ENCODE data around the gene TEX35.
A peak's percentile ranks its signal among the peaks of the same experiment; 100 is the strongest.

The TEX35 gene

DNA sequence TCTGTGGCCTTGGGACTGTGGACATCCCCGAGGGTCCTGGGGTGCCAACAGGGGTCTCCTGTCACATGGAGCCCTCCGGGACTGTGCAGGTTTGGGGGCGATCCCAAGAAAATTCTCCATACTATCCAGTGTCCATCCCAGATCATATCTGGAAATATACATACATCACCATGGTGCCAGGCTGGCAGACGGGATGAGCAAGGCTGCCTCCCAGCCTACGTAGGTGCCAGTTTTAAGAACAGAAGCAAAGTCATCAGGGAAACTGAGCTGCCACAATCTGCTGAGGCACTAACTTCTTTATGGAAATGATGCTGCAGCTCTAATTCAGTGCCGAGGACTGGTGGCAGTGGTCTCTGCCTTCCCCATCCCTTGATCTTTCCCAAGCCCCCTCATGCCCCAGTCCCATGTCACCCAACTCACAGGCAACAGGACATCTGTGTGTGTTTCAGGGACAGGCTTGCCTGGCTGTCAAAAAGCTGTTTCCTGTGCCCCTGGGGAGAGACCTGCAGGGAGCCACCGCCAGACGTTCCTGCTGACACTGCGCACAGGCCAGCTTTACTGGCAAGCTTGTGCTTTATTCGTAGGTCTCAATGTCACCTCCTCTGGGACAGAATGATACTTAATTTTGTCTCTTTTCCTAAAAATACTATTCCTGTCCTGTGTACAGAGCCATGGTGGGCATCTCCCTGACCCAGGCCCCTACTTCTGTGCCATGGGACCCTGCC is 15.5 kb downstream of the TEX35 start:
- no peaks in the 10 kb centered on the region for H3K9me3 Mint-ChIP-seq
- H3K4me3 Mint-ChIP-seq: no peak overlapping the region
- no peaks in the 10 kb centered on the region for H3K4me1 Mint-ChIP-seq
- peaks cover 1% of the 10 kb centered on the region for H3K27me3 Mint-ChIP-seq
- no peak overlapping the region for H3K27ac Mint-ChIP-seq
- H3K36me3 Mint-ChIP-seq: no peaks in the 10 kb centered on the region

DNA sequence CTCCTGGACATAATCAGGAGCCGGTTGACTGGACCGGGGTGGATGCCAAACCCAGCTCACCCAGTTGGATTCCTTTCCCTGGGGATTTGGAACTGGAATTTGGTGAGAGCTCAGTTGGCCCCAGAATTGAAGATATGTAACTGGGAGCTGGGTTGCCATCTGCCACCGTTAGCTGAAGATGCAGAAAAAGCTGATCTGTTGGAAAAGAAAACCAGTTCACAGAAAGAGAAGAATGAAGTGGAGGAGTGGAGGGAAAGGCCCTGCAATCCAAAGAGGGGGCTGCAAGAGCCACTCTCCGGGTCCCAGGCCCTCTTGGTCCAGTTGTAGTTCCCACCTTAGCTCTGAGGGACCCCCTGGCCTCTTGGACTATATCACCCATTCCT is 16.0 kb downstream of the TEX35 start:
- Mint-ChIP-seq H3K4me3 (no peak overlapping the region), H3K9me3 (no peaks in the 10 kb centered on the region), H3K4me1 (no peaks in the 10 kb centered on the region), H3K27me3 (peaks cover 1% of the 10 kb centered on the region), H3K27ac (no peak overlapping the region), H3K36me3 (no peaks in the 10 kb centered on the region)

DNA sequence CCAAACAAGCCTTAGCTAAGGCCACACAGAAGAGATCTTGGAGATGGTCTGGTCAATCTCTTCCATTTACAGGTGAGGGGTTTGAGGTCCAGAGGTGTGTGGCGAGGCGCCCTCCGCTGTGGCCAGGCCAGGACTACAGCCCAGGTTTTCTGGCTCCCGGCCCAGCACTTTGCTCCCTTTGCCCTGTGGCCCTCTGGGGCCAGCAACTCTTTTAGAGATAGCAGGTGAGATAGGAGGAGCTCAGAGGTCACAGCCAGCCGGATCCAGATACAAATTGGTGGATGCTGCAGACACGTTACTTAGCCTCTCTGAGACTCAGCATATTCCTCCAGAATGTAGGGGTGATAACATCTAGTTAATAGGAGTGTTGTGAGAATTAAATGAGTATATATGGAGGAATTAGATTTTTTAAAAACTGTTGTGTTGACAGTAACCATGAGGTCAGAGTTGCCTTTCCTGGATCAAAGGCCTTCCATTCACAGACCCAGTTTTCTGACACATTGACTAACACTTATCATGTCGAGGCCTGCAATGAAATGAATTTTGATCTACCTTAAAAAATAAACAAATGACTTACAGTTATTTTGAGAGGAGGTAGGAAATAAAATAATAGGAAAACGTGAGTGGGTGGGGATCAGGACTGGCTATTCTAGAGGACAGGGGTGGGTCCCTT is 16.6 kb downstream of the TEX35 start:
- no peak overlapping the region for H3K4me3 Mint-ChIP-seq
- H3K9me3 Mint-ChIP-seq: no peaks in the 10 kb centered on the region
- no peaks in the 10 kb centered on the region for H3K4me1 Mint-ChIP-seq
- H3K27me3 Mint-ChIP-seq: peaks cover 1% of the 10 kb centered on the region
- no peaks in the 10 kb centered on the region for H3K36me3 Mint-ChIP-seq
- no peak overlapping the region for H3K27ac Mint-ChIP-seq

DNA sequence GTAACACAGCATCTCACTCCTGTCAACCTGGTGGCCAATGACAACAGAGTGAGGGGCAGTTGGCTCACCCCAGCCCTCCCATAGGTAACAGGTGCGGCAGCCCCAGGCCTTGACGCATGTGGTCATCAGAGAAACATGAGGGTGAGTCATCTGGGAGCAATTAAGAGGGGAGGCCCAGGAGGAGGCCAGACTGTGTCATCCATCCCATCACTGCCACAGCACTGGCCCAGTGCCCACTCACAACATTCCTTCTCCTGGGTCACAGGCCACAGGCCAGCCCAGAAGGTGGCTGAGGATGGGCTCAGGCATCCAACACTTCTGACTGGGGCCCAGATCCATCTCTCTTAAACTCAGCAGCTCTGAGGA is 17.1 kb downstream of the TEX35 start:
- H3K27me3 Mint-ChIP-seq: peaks cover 1% of the 10 kb centered on the region
- H3K9me3 Mint-ChIP-seq: no peaks in the 10 kb centered on the region
- no peak overlapping the region for H3K27ac Mint-ChIP-seq
- H3K4me1 Mint-ChIP-seq: no peaks in the 10 kb centered on the region
- H3K36me3 Mint-ChIP-seq: no peaks in the 10 kb centered on the region
- no peak overlapping the region for H3K4me3 Mint-ChIP-seq

DNA sequence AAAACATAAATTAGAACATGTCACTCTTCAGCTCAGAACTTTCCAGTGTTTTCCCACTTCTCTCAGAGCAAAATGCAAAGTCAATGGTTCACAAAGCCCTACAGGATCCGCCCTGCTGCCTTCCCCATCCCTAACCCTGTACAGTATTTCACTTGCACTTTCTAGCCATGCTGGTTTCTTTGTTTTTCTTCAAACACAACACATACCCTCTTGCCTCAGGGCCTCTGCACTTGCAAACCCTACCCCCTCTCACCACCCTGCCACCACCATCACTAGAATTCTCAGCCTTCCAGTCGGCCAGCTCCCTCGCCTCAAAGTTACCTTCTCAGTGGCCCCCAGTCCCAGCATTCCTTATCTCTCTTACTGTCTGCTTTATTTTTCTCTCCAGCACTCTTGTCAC is 17.6 kb downstream of the TEX35 start:
- H3K9me3 Mint-ChIP-seq: no peaks in the 10 kb centered on the region
- H3K4me3 Mint-ChIP-seq: no peak overlapping the region
- no peaks in the 10 kb centered on the region for H3K36me3 Mint-ChIP-seq
- H3K4me1 Mint-ChIP-seq: no peaks in the 10 kb centered on the region
- no peak overlapping the region for H3K27ac Mint-ChIP-seq
- H3K27me3 Mint-ChIP-seq: peaks cover 1% of the 10 kb centered on the region

DNA sequence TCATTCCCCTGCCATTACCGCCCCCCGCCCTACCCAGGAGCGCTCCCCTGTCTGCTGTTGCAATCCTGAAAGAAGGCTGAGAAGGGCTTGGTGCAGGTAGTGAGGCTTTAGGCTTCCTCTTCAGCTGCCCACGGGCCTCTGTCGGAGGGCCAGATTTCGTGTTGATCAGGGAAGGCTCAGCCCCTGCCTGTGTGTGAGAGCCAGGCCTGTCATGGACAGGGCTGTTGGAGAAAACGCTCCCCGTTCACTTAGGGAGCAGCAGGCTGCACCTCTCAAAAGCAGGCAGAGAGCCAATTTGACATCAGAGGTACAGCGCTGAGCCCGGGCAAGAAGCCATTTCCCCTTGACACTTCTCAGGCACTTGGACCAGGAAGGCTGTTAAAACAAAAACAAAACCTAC is 19.0 kb downstream of the TEX35 start:
- H3K4me1 Mint-ChIP-seq: no peaks in the 10 kb centered on the region
- no peaks in the 10 kb centered on the region for H3K9me3 Mint-ChIP-seq
- H3K27me3 Mint-ChIP-seq: peaks cover 1% of the 10 kb centered on the region
- no peak overlapping the region for H3K4me3 Mint-ChIP-seq
- H3K27ac Mint-ChIP-seq: no peak overlapping the region
- no peaks in the 10 kb centered on the region for H3K36me3 Mint-ChIP-seq

DNA sequence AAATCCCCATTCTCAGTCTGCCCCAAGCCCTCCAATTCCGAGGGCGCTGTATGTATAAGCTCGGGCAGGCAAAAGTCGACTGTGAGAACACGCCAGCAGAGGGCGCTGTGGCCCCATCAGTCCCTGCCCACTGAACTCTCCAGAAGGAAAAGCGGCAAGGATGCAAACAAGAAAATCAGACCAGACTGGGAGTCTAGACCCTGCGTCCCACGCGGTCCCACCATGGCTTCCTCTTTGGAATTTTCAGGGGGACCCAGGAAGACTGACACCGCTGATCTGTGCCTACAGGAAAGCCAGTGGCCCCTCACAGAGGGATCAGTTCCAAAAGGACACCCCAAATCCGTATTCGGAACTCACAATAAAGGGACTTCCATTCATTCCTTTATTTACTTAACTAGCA is 19.5 kb downstream of the TEX35 start:
- Mint-ChIP-seq H3K27me3 (peaks cover 1% of the 10 kb centered on the region), H3K27ac (no peak overlapping the region), H3K36me3 (no peaks in the 10 kb centered on the region), H3K9me3 (no peaks in the 10 kb centered on the region), H3K4me3 (no peak overlapping the region), H3K4me1 (no peaks in the 10 kb centered on the region)

DNA sequence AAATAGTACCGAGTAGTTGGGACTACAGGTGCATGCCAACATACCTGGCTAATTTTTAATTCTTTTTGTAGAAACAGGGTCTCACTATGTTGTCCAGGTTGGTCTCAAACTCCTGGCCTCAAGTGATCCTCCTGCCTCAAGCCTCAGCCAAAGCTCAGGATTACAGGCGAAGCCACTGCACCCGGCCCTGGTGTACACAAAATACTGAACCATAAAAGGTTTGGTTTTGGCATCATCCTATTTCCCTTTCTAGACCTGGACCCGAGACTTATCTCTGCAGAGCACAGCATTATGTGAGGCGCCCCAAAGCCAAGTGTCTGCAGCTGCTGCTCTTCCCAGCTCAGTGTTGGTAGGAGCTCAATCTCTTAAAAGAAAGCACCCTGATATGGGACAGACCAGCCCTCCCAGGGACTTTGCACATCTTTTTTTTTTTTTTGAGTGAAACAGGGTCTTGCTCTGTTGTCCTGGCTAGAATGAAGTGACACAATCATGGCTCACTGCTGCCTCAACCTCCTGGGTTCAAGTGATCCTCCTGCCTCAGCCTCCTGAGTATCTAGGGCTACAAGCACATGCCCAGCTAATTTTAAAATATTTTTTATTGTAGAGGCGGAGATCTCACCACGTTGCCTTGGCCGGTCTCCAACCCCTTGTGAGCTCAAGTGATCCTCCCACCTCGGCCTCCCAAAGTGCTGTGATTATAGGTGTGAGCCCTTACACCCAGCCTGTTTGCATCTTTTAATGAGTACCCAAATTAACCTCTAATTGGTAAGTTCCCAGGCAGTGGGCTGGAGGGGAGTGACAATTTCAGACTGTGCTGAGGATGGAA is 20.4 kb downstream of the TEX35 start:
- peaks cover 1% of the 10 kb centered on the region for H3K27me3 Mint-ChIP-seq
- no peak overlapping the region for H3K4me3 Mint-ChIP-seq
- H3K27ac Mint-ChIP-seq: no peak overlapping the region
- H3K36me3 Mint-ChIP-seq: no peaks in the 10 kb centered on the region
- no peaks in the 10 kb centered on the region for H3K4me1 Mint-ChIP-seq
- H3K9me3 Mint-ChIP-seq: no peaks in the 10 kb centered on the region

DNA sequence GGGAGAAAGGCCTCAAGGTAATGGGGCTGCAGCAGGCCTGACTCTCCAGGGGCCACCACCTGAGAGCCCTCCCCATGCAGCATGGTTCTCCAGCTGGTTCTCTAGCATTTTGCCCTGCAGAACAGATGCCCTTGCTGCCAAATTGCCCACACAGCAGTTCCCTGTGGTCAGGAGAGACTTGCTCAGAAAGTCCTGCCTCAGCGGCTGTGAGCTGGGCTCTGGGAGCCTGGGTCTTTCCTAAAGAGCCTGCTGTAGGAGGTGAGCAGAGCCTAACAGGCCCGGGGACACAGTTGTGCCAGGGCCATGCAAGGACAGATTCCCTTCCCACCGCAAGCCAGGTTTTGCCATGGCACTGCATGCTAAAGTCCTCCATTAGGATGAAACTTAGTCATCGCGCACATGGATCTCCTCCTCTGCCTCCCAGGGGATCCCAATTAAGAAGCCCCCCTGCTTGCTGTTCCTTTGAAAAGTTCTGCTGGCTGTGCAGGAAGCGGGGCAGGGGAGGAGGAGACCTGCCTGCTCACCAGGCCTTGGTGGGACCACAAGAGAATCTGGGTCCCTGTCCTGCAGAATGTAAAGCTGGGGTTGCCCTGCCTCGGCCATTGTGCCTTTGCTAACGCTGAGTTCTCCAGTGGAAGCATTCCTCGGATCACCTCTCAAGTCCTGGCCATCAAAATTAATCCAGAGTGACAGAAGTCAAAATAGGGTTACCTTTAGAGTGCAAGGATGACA is 21.4 kb downstream of the TEX35 start:
- H3K27me3 Mint-ChIP-seq: peaks cover 1% of the 10 kb centered on the region
- no peak overlapping the region for H3K27ac Mint-ChIP-seq
- H3K4me1 Mint-ChIP-seq: no peaks in the 10 kb centered on the region
- no peak overlapping the region for H3K4me3 Mint-ChIP-seq
- no peaks in the 10 kb centered on the region for H3K9me3 Mint-ChIP-seq
- no peaks in the 10 kb centered on the region for H3K36me3 Mint-ChIP-seq

DNA sequence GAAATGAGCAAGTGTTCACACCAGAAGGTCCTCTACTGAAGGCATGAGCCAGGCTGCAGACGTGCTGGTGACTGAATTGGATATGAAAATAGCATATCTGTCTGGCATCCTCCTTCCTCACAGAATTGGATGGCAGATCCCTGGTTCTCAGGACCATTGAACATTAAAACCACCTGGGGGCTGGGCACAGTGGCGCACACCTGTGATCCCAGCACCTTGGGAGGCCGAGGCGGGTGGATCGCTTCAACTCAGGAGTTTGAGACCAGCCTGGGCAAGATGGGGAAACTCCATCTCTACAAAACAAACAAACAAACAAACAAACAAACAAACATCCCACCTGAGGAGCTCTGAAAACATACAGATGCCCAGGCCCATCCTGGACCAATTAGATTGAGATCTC is 23.4 kb downstream of the TEX35 start:
- H3K4me3 Mint-ChIP-seq: no peak overlapping the region
- H3K27me3 Mint-ChIP-seq: peaks cover 1% of the 10 kb centered on the region
- no peaks in the 10 kb centered on the region for H3K9me3 Mint-ChIP-seq
- H3K36me3 Mint-ChIP-seq: no peaks in the 10 kb centered on the region
- H3K27ac Mint-ChIP-seq: no peak overlapping the region
- peaks cover 8% of the 10 kb centered on the region for H3K4me1 Mint-ChIP-seq

DNA sequence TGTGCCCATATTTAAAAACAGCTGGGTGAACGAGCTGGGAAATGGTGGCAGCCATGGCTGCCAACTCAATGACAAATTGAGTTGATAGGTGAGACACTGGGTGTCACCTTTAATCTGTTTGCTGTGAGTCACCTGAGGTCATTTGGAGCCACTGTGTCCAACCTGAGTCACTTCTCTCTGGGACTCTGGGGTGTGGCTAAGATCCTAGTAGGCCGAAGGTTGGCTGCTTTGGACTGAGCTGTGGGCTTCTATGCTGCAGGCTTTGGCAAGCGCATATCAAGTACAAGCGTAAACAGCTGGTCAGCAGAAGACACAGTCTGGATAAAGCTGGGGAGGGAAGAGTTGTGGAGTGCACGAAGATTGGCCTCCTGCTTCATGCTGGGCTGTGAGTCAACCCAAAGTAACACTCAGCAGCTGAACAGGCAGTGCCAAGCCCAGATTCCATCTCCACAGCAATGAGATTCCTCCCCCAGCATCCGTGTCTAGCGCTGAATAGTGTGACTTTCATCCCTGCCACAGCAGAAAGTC is 24.0 kb downstream of the TEX35 start:
- H3K4me3 Mint-ChIP-seq: no peak overlapping the region
- H3K9me3 Mint-ChIP-seq: no peaks in the 10 kb centered on the region

DNA sequence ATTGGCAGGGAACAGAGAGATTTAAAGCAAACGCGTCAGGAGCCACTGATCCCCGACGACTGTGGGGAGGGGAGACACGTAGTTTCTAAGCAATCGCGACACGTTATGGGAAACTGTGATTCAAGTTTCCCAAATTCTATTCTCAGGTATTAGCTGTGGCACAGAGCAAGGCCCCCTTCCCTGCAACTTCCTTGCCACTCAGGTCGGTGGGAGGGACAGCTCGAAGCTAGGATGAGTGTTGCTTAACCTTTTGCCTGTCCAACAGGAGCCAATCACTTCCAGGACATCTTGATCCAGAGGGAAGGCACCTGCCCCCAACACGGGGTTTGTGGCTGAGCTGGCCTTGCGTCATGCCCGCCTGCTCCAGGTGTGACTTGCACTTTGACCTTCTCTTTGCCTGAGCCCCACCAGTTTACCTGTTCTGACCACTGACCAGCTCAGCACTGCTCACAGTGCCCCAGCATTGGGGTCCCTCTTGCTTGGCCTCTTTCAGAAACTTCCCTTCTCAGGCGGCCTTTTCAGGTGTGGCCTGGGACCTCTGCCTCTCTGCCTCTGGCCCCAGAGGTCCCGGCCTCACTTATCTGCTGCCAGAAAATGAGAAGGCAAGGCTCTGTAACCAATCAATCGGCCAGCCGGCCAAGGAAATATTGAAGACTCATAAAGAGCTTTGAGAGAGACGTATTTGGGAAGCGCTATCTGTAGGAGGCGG is 24.6 kb downstream of the TEX35 start:
- H3K27ac Mint-ChIP-seq: no peak overlapping the region
- H3K27me3 Mint-ChIP-seq: no peaks in the 10 kb centered on the region
- no peaks in the 10 kb centered on the region for H3K9me3 Mint-ChIP-seq
- peaks cover 13% of the 10 kb centered on the region for H3K4me1 Mint-ChIP-seq
- H3K4me3 Mint-ChIP-seq: no peak overlapping the region
- no peaks in the 10 kb centered on the region for H3K36me3 Mint-ChIP-seq

More for the DNA sequence above, 24.0 kb downstream of the TEX35 start:
- H3K27me3 Mint-ChIP-seq: peaks cover 1% of the 10 kb centered on the region
- peaks cover 13% of the 10 kb centered on the region for H3K4me1 Mint-ChIP-seq
- H3K36me3 Mint-ChIP-seq: no peaks in the 10 kb centered on the region
- no peak overlapping the region for H3K27ac Mint-ChIP-seq

DNA sequence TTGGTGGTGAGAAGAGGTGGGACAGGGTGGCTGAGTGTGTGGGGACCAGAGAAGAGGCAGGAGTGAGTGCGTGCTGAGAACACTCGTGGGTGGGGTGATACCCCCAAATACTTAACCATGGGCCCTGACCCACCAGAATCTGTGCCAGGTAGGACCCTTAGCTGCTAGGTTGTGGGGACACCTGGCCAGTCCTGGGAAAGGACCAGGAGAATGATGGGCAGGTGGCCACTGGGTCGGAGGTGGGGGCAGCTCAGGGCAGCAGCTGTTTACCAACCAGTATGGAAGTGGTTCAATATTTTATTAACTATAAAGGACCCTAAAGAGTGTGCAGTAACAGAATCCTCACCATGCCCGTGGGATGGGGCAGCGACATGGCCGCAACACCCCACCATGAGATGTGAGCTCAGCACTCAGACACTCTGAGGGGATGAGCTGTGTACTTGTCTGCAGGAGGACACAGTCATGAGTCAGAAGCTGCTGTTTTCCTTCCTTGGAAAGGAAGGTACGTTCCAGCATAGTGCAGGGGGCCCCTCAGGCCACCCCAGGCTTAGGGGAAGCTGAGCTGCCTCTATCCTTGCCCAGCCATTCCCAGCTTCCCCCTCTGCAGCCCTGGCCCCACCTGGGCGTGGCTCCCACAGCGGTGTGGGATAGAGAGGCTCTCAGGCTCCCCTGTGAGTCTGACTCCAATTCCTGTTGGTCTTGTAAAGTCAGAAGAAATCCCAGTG is 25.4 kb downstream of the TEX35 start:
- H3K27me3 Mint-ChIP-seq: no peaks in the 10 kb centered on the region
- H3K4me1 Mint-ChIP-seq: peaks cover 16% of the 10 kb centered on the region
- H3K9me3 Mint-ChIP-seq: no peaks in the 10 kb centered on the region
- H3K36me3 Mint-ChIP-seq: no peaks in the 10 kb centered on the region
- no peak overlapping the region for H3K27ac Mint-ChIP-seq
- no peak overlapping the region for H3K4me3 Mint-ChIP-seq

DNA sequence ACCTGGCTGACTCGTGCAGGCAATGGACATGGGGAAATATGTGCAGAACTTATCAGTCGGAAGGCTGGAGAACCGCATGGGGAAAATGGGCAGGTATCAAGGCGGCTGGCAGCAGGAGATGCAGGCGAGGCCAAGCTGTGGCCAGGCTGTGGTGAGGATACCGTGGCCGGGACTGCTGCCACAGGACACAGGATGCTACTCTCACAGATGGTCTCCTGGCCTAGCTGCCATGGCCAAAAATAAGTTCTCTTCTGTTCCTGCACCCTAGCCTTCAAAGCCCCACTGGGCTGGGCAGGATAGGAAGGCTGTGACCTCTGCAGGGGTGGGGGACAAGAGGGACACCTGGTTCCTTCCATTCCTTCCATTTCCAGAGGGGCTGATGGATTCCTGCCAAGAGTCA is 26.4 kb downstream of the TEX35 start:
- no peaks in the 10 kb centered on the region for H3K27me3 Mint-ChIP-seq
- H3K4me1 Mint-ChIP-seq: peaks cover 16% of the 10 kb centered on the region
- H3K4me3 Mint-ChIP-seq: peak overlapping the region; percentile 36
- H3K27ac Mint-ChIP-seq: no peak overlapping the region
- H3K36me3 Mint-ChIP-seq: no peaks in the 10 kb centered on the region
- H3K9me3 Mint-ChIP-seq: no peaks in the 10 kb centered on the region
